ENCODE results near the gene OSBPL2. TPM values are rescaled to one million over a fixed set of nuclear protein-coding genes. Genes with fewer than 3 reads are reported as not detected.

Gene OSBPL2
- total and polyA plus RNA-seq, 2 experiments from 2014 or later, result 37.5 to 43.4 TPM

GRCh38 chr20:62197801-62198200, 40.5 kb upstream of the OSBPL2 start:
- TF ChIP-seq CTCF (IDR thresholded peaks at IDR 0.05; ENCODE audit: low read depth, low read length), result no peak
- H3K4me3 ChIP-seq, result no peak overlapping the region
- no peak overlapping the region for H3K27ac ChIP-seq
- DNase-seq (ENCODE audit: low read depth in 1 of 2, low spot score in 1 of 2), result no peak
- no peaks in the 10 kb centered on the region for H3K4me1 ChIP-seq (ENCODE audit: low read depth)
- H3K27me3 ChIP-seq, result no peaks in the 10 kb centered on the region
- H3K9me3 ChIP-seq (ENCODE audit: low read depth), result no peaks in the 10 kb centered on the region
- H3K36me3 ChIP-seq, result peaks cover 31% of the 10 kb centered on the region

- peaks cover 31% of the 10 kb centered on the region for H3K36me3 ChIP-seq
- no peak for DNase-seq (ENCODE audit: low read depth in 1 of 2, low spot score in 1 of 2)
Observed at GRCh38 chr20:62198496-62198895, 39.8 kb upstream of the OSBPL2 start.

GRCh38 chr20:62198931-62199330, 39.4 kb upstream of the OSBPL2 start:
- no peaks in the 10 kb centered on the region for H3K9me3 ChIP-seq (ENCODE audit: low read depth)

More at GRCh38 chr20:62198496-62198895, 39.8 kb upstream of the OSBPL2 start:
- no peaks in the 10 kb centered on the region for H3K4me1 ChIP-seq (ENCODE audit: low read depth)
- no peaks in the 10 kb centered on the region for H3K27me3 ChIP-seq
- TF ChIP-seq CTCF (IDR thresholded peaks at IDR 0.05; ENCODE audit: low read depth, low read length), result no peak
- no peak overlapping the region for H3K4me3 ChIP-seq
- no peaks in the 10 kb centered on the region for H3K9me3 ChIP-seq (ENCODE audit: low read depth)
- no peak overlapping the region for H3K27ac ChIP-seq

GRCh38 chr20:62200491-62201172, 37.7 kb upstream of the OSBPL2 start:
- no peak for TF ChIP-seq CTCF (IDR thresholded peaks at IDR 0.05; ENCODE audit: low read depth, low read length)
- Histone ChIP-seq H3K4me1 (ENCODE audit: low read depth) (no peaks in the 10 kb centered on the region), H3K4me3 (no peak overlapping the region), H3K27ac (no peak overlapping the region), H3K36me3 (peaks cover 31% of the 10 kb centered on the region), H3K27me3 (no peaks in the 10 kb centered on the region), H3K9me3 (ENCODE audit: low read depth) (no peaks in the 10 kb centered on the region)
- DNase-seq (ENCODE audit: low read depth in 1 of 2, low spot score in 1 of 2), result no peak

More at GRCh38 chr20:62198931-62199330, 39.4 kb upstream of the OSBPL2 start:
- peaks cover 31% of the 10 kb centered on the region for H3K36me3 ChIP-seq
- DNase-seq (ENCODE audit: low read depth in 1 of 2, low spot score in 1 of 2), result no peak
- no peak overlapping the region for H3K4me3 ChIP-seq
- no peak overlapping the region for H3K27ac ChIP-seq
- TF ChIP-seq CTCF (IDR thresholded peaks at IDR 0.05; ENCODE audit: low read depth, low read length), result no peak
- H3K4me1 ChIP-seq (ENCODE audit: low read depth), result no peaks in the 10 kb centered on the region
- H3K27me3 ChIP-seq, result no peaks in the 10 kb centered on the region

- Histone ChIP-seq H3K36me3 (peaks cover 31% of the 10 kb centered on the region), H3K9me3 (ENCODE audit: low read depth) (no peaks in the 10 kb centered on the region), H3K27me3 (no peaks in the 10 kb centered on the region), H3K4me1 (ENCODE audit: low read depth) (no peaks in the 10 kb centered on the region), H3K4me3 (no peak overlapping the region), H3K27ac (no peak overlapping the region)
- DNase-seq (ENCODE audit: low read depth in 1 of 2, low spot score in 1 of 2), result no peak
- TF ChIP-seq CTCF (IDR thresholded peaks at IDR 0.05; ENCODE audit: low read depth, low read length), result no peak
Observed at GRCh38 chr20:62201173-62202082, 36.9 kb upstream of the OSBPL2 start.
